GM12878 (cell line): ENCODE measurements around the gene CHIA. TPM values are rescaled to one million over a fixed set of nuclear protein-coding genes. Genes with fewer than 3 reads are reported as not detected.

Experiments used
- ATAC-seq: fragments of 200-7000 bp; cut with Tn5 transposase; 3 replicates; pipeline ENCODE4 v1.9.1; 2020; ENCODE audit warnings: mild to moderate bottlenecking, moderate library complexity
- BruUV-seq: library from RNA; stranded (reverse); fragments of 400-500 nt; replicated peaks from 2 replicates; lab custom pipeline; 2021; lab: Mats Ljungman, UMichigan
- CTCF ChIA-PET: fragments of 300-600 bp; sonication (Branson Sonifier 250); formaldehyde crosslinking; extraction: SDS; loops from one replicate; lab custom pipeline; 2021; ENCODE audit warnings: inconsistent platforms; lab: Yijun Ruan, JAX
- POLR2A ChIA-PET: fragments of 350-600 bp; formaldehyde crosslinking; extraction: SDS; loops from one replicate; lab custom pipeline; 2021; ENCODE audit warnings: inconsistent platforms; lab: Charles Lee
- RAD21 ChIA-PET: fragments of 300-600 bp; sonication (Branson Sonifier 250); formaldehyde crosslinking; loops from one replicate; lab custom pipeline; 2023; ENCODE audit warnings: antibody characterized with exemption; ENCODE audit not compliant: unreplicated experiment; lab: Charles Lee
- SMC1A ChIA-PET: fragments of 300-600 bp; sonication (Branson Sonifier 250); formaldehyde crosslinking; loops from one replicate; lab custom pipeline; 2023; ENCODE audit not compliant: unreplicated experiment, uncharacterized antibody; lab: Charles Lee
- DNase-seq: peaks from one replicate; pipeline ENCODE4 v3.0.0-alpha.2; 2011; ENCODE audit warnings: low read depth, low spot score
- FAIRE-seq: peaks from 3 replicates; lab custom pipeline; 2011; peaks lifted over from hg19 to GRCh38; lab: Jason Lieb, UNC
- H2AFZ ChIP-seq: 2 replicates; pipeline ENCODE4 v1.6.0; 2011; ENCODE audit warnings: low read depth, low read length, control low read depth; ENCODE audit not compliant: control insufficient read depth
- H3K27ac ChIP-seq: 2 replicates; pipeline ENCODE4 v1.5.1; 2011; ENCODE audit warnings: control low read depth; ENCODE audit not compliant: control insufficient read depth, insufficient read depth
- H3K27me3 ChIP-seq, 2 experiments: replicated peaks in 1 of 2; 2 replicates each; pipeline versions ENCODE4 v1.6.0 to v1.6.1; 2011; ENCODE audit warnings: low read length in 1 of 2; ENCODE audit not compliant: control insufficient read depth in 2 of 2, insufficient read depth in 2 of 2
- H3K36me3 ChIP-seq, 2 experiments: 2 replicates each; pipeline ENCODE4 v1.5.1; 2011; ENCODE audit warnings: low read length in 1 of 2; ENCODE audit not compliant: control insufficient read depth in 2 of 2, insufficient read depth in 2 of 2
- H3K4me1 ChIP-seq: 2 replicates; pipeline ENCODE4 v1.6.1; 2011; ENCODE audit warnings: mild to moderate bottlenecking, low read length, moderate library complexity, mixed read lengths; ENCODE audit not compliant: control insufficient read depth, insufficient read depth
- H3K4me2 ChIP-seq: 2 replicates; pipeline ENCODE4 v1.6.0; 2011; ENCODE audit warnings: control low read depth; ENCODE audit not compliant: control insufficient read depth, insufficient read depth
- H3K4me3 ChIP-seq: fragments of 200-600 bp; sonication (generic); 2 replicates; pipeline ENCODE4 v1.5.1; 2016
- H3K79me2 ChIP-seq: 2 replicates; pipeline ENCODE4 v1.6.0; 2011; ENCODE audit warnings: low read length; ENCODE audit not compliant: control insufficient read depth, insufficient read depth
- H3K9ac ChIP-seq: 2 replicates; pipeline ENCODE4 v1.8.0; 2011; ENCODE audit warnings: low read length, control low read depth, mixed read lengths; ENCODE audit not compliant: control insufficient read depth, insufficient read depth
- H3K9me3 ChIP-seq: replicated peaks from 3 replicates; pipeline ENCODE4 v1.5.1; 2011; ENCODE audit warnings: mild to moderate bottlenecking, low read length; ENCODE audit not compliant: control insufficient read depth, insufficient read depth
- H4K20me1 ChIP-seq: 2 replicates; pipeline ENCODE4 v1.6.0; 2011; ENCODE audit not compliant: control insufficient read depth, insufficient read depth
- CREM ChIP-seq: IDR thresholded peaks from 2 replicates; pipeline ENCODE4 v1.6.1; 2014; ENCODE audit warnings: antibody characterized with exemption, low read depth
- HCFC1 ChIP-seq: fragments of 150-350 bp; IDR thresholded peaks from 2 replicates; pipeline ENCODE4 v1.6.1; 2014; ENCODE audit warnings: low read length
- ZSCAN29 ChIP-seq: fragments of 450-650 bp; IDR thresholded peaks from 2 replicates; pipeline ENCODE4 v1.6.1; 2017; ENCODE audit warnings: mild to moderate bottlenecking, moderate library complexity
- WGBS: methylation state at CpG from one replicate; pipeline ENCODE4 v1.1.6; 2016; ENCODE audit warnings: low lambda C conversion rate; ENCODE audit not compliant: insufficient replicate concordance, insufficient coverage; ENCODE audit errors: missing lambda C conversion rate; 5-methylcytosine and 5-hydroxymethylcytosine counted together
- in situ Hi-C: fragments of 300-500 bp; cut with MboI; formaldehyde crosslinking; loops from 9 replicates; pipeline ENCODE4 v1.14.3; 2018; ENCODE audit warnings: mixed read lengths
- intact Hi-C: fragments of 100-400 bp; cut with micrococcal nuclease; formaldehyde crosslinking; loops from one replicate; pipeline ENCODE4 v1.14.2; 2022; ENCODE audit not compliant: unreplicated experiment
- polyA plus RNA-seq, 11 experiments: library from polyadenylated mRNA; depleted of rRNA in 4 of 11; unstranded in 6 of 11; stranded (reverse) in 5 of 11; fragments of >200 nt; fragmentation: Nextera tagmentation in 4 of 11; fragmentation: Illumina TruSeq in 1 of 11; extraction: Ambion mirVana in 4 of 11; extraction: Trizol in 1 of 11; gene quantifications; 1 replicate in 1 of 11; 2 replicates in 10 of 11; pipeline versions ENCODE4 v1.2.1 to v1.2.3, GENCODE V29; 2011 to 2016; ENCODE audit warnings: inconsistent platforms in 2 of 11, missing spikeins in 2 of 11, low read depth in 1 of 11
- small RNA-seq: library from RNA; depleted of rRNA; stranded (forward); fragments of <200 nt; gene quantifications from one replicate; pipeline ENCODE3, GENCODE V24; 2014
- total RNA-seq, 4 experiments: library from RNA; depleted of rRNA in 3 of 4; stranded (reverse); fragments of >200 nt in 3 of 4; fragmentation: Illumina TruSeq in 1 of 4; extraction: Trizol in 1 of 4; gene quantifications; 2 replicates each; pipeline versions ENCODE4 v1.2.1 to v1.2.3, GENCODE V29; 2013 to 2021
- TF ChIP-seq, protein P1 (sequence below): IDR thresholded peaks from 2 replicates; pipeline ENCODE4 v1.6.1; 2011; ENCODE audit warnings: borderline replicate concordance, low read depth, mild to moderate bottlenecking, moderate library complexity, low read length; ENCODE audit not compliant: insufficient read depth, poor library complexity, severe bottlenecking

CHIA gene
- total and polyA plus RNA-seq, 10 of the 15 experiments (the other 5 are each of a cell fraction or from before 2014, with no cell fraction given): 0.21 TPM; not detected in 9

DNA sequence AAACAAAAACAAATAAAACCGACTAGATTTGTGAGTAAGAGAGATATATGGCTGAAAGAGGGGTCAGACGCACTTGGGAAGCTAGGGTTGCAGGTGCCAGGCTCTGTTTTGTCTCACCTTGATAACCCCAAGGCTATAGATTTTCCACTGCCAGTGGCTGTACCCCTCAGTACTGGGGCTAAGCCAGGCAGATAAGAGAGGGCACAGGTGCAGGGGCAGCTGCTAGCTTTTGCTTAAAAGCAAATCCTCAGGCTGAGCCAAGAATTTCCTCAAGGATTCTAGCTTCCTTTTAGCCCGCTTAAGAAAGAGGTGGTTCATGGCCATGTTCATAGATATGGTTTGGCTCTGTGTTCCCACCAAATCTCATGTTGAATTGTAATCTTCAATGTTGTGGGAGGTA, 79.0 kb downstream of the CHIA start:
- H3K9me3 ChIP-seq: no peaks in the 10 kb centered on the region; the same call in 2 of the 3 replicates
- no peak overlapping the region for H3K27ac ChIP-seq
- H3K79me2 ChIP-seq: no peaks in the 10 kb centered on the region
- ChIA-PET RAD21 (no interaction called here), POLR2A (interaction anchor here (0.5 kb wide), 1 partner anchor 34 kb away, joined by 4 read pairs; no protein-coding TSS in a partner anchor), CTCF (interaction anchor here (0.6 to 1.3 kb wide), 2 partner anchors 185 to 395 kb away, joined by 3 read pairs; no protein-coding TSS in a partner anchor), SMC1A (interaction anchor here (1.3 kb wide), 1 partner anchor 35 kb away, joined by 5 read pairs; no protein-coding TSS in a partner anchor)
- no peak overlapping the region for H2AFZ ChIP-seq
- in situ Hi-C loops (no loop called here), intact Hi-C loops (no loop called here)
- FAIRE-seq: no peak
- TF ChIP-seq ZSCAN29 (no peak), CREM (no peak), HCFC1 (no peak)
- TF ChIP-seq, protein P1, sequence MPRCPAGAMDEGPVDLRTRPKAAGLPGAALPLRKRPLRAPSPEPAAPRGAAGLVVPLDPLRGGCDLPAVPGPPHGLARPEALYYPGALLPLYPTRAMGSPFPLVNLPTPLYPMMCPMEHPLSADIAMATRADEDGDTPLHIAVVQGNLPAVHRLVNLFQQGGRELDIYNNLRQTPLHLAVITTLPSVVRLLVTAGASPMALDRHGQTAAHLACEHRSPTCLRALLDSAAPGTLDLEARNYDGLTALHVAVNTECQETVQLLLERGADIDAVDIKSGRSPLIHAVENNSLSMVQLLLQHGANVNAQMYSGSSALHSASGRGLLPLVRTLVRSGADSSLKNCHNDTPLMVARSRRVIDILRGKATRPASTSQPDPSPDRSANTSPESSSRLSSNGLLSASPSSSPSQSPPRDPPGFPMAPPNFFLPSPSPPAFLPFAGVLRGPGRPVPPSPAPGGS: no peak
- no peaks in the 10 kb centered on the region for H3K36me3 ChIP-seq
- no peak overlapping the region for H3K4me2 ChIP-seq
- H3K9ac ChIP-seq: no peak overlapping the region
- BruUV-seq: no TSS peak
- no peak for DNase-seq
- no peak for ATAC-seq
- H4K20me1 ChIP-seq: no peaks in the 10 kb centered on the region
- 57% methylated on average over 3 of the region's 3 CpGs for WGBS
- H3K4me3 ChIP-seq: no peak overlapping the region
- no peaks in the 10 kb centered on the region for H3K4me1 ChIP-seq
- peaks cover 2 to 4% of the 10 kb centered on the region in 2 experiments; a peak in 3 of 4 replicates for H3K27me3 ChIP-seq

Small RNA genes lying within 50 kb of the gene (small RNA-seq; reads per million reads assigned to genes)
- not detected for gene AL356387.2

Other genes with a start within 250 kb of the CHIA start
Only the 7 nearest of the 10 such genes appear.
- gene DRAM2, start 150.8 kb upstream of the CHIA start, total RNA-seq (2014; rRNA removed): 76.0 and 80.9 TPM in 2 replicates
- 56.6 and 60.3 TPM in 2 replicates for gene DRAM2, start 150.8 kb upstream of the CHIA start, total RNA-seq (2014; rRNA removed; fragmentation: Illumina TruSeq; extraction: Trizol)
- 39.1 and 45.3 TPM in 2 replicates for gene DRAM2, start 150.8 kb upstream of the CHIA start, total RNA-seq (2021)
- 229 and 281 TPM in 2 replicates for gene DRAM2, start 150.8 kb upstream of the CHIA start, polyA plus RNA-seq (2011; rRNA removed)
- 82.8 and 106 TPM in 2 replicates for gene DRAM2, start 150.8 kb upstream of the CHIA start, polyA plus RNA-seq (2014; fragmentation: Illumina TruSeq; extraction: Trizol)
- 100 to 1,000 TPM in 1 of 2 experiments, 10 to 100 TPM in 1; 88.3 to 146 TPM for gene DRAM2, start 150.8 kb upstream of the CHIA start, polyA plus RNA-seq (2014; fragmentation: Nextera tagmentation; extraction: Ambion mirVana)
- gene DRAM2, start 150.8 kb upstream of the CHIA start, polyA plus RNA-seq (2014; rRNA removed): 64.1 and 88.0 TPM in 2 replicates
- 10 to 100 TPM; 57.7 to 58.4 TPM for gene DRAM2, start 150.8 kb upstream of the CHIA start, polyA plus RNA-seq (2016; fragmentation: Nextera tagmentation; extraction: Ambion mirVana)
- 56.0 and 70.0 TPM in 2 replicates for gene CEPT1, start 150.6 kb upstream of the CHIA start, total RNA-seq (2014; rRNA removed)
- gene CEPT1, start 150.6 kb upstream of the CHIA start, total RNA-seq (2014; rRNA removed; fragmentation: Illumina TruSeq; extraction: Trizol): 67.5 and 68.8 TPM in 2 replicates
- gene CEPT1, start 150.6 kb upstream of the CHIA start, total RNA-seq (2021): 51.8 and 53.6 TPM in 2 replicates
- gene CEPT1, start 150.6 kb upstream of the CHIA start, polyA plus RNA-seq (2011; rRNA removed): 77.9 and 125 TPM in 2 replicates
- 60.1 and 83.5 TPM in 2 replicates for gene CEPT1, start 150.6 kb upstream of the CHIA start, polyA plus RNA-seq (2014; fragmentation: Illumina TruSeq; extraction: Trizol)
- gene CEPT1, start 150.6 kb upstream of the CHIA start, polyA plus RNA-seq (2014; fragmentation: Nextera tagmentation; extraction: Ambion mirVana): 10 to 100 TPM; 29.4 to 55.5 TPM
- gene CEPT1, start 150.6 kb upstream of the CHIA start, polyA plus RNA-seq (2014; rRNA removed): 42.4 and 52.7 TPM in 2 replicates
- 10 to 100 TPM; 53.1 to 54.1 TPM for gene CEPT1, start 150.6 kb upstream of the CHIA start, polyA plus RNA-seq (2016; fragmentation: Nextera tagmentation; extraction: Ambion mirVana)
- 164 and 170 TPM in 2 replicates for gene DENND2D, start 90.2 kb upstream of the CHIA start, total RNA-seq (2014; rRNA removed)
- 187 and 196 TPM in 2 replicates for gene DENND2D, start 90.2 kb upstream of the CHIA start, total RNA-seq (2014; rRNA removed; fragmentation: Illumina TruSeq; extraction: Trizol)
- gene DENND2D, start 90.2 kb upstream of the CHIA start, total RNA-seq (2021): 164 and 166 TPM in 2 replicates
- 299 and 375 TPM in 2 replicates for gene DENND2D, start 90.2 kb upstream of the CHIA start, polyA plus RNA-seq (2011; rRNA removed)
- gene DENND2D, start 90.2 kb upstream of the CHIA start, polyA plus RNA-seq (2014; fragmentation: Illumina TruSeq; extraction: Trizol): 193 and 221 TPM in 2 replicates
- 100 to 1,000 TPM; 149 to 200 TPM for gene DENND2D, start 90.2 kb upstream of the CHIA start, polyA plus RNA-seq (2014; fragmentation: Nextera tagmentation; extraction: Ambion mirVana)
- gene DENND2D, start 90.2 kb upstream of the CHIA start, polyA plus RNA-seq (2014; rRNA removed): 149 and 157 TPM in 2 replicates
- gene DENND2D, start 90.2 kb upstream of the CHIA start, polyA plus RNA-seq (2016; fragmentation: Nextera tagmentation; extraction: Ambion mirVana): 100 to 1,000 TPM; 162 to 179 TPM
- 92.1 and 115 TPM in 2 replicates for gene CHI3L2, start 63.1 kb upstream of the CHIA start, total RNA-seq (2014; rRNA removed)
- gene CHI3L2, start 63.1 kb upstream of the CHIA start, total RNA-seq (2014; rRNA removed; fragmentation: Illumina TruSeq; extraction: Trizol): 88.8 and 105 TPM in 2 replicates
- gene CHI3L2, start 63.1 kb upstream of the CHIA start, total RNA-seq (2021): 72.1 and 95.0 TPM in 2 replicates
- 508 and 715 TPM in 2 replicates for gene CHI3L2, start 63.1 kb upstream of the CHIA start, polyA plus RNA-seq (2011; rRNA removed)
- gene CHI3L2, start 63.1 kb upstream of the CHIA start, polyA plus RNA-seq (2014; fragmentation: Illumina TruSeq; extraction: Trizol): 124 and 170 TPM in 2 replicates
- 100 to 1,000 TPM; 151 to 216 TPM for gene CHI3L2, start 63.1 kb upstream of the CHIA start, polyA plus RNA-seq (2014; fragmentation: Nextera tagmentation; extraction: Ambion mirVana)
- gene CHI3L2, start 63.1 kb upstream of the CHIA start, polyA plus RNA-seq (2014; rRNA removed): 73.5 and 105 TPM in 2 replicates
- 10 to 100 TPM; 37.1 to 39.3 TPM for gene CHI3L2, start 63.1 kb upstream of the CHIA start, polyA plus RNA-seq (2016; fragmentation: Nextera tagmentation; extraction: Ambion mirVana)
- 0.65 and 1.0 TPM in 2 replicates for gene OVGP1, start 136.9 kb downstream of the CHIA start, total RNA-seq (2014; rRNA removed)
- 0.89 and 1.2 TPM in 2 replicates for gene OVGP1, start 136.9 kb downstream of the CHIA start, total RNA-seq (2014; rRNA removed; fragmentation: Illumina TruSeq; extraction: Trizol)
- gene OVGP1, start 136.9 kb downstream of the CHIA start, total RNA-seq (2021): 0.64 and 0.80 TPM in 2 replicates
- gene OVGP1, start 136.9 kb downstream of the CHIA start, polyA plus RNA-seq (2011; rRNA removed): 1.4 and 1.6 TPM in 2 replicates
- gene OVGP1, start 136.9 kb downstream of the CHIA start, polyA plus RNA-seq (2014; fragmentation: Illumina TruSeq; extraction: Trizol): 1.8 and 2.0 TPM in 2 replicates
- under 1 TPM; 0.03 to 0.73 TPM for gene OVGP1, start 136.9 kb downstream of the CHIA start, polyA plus RNA-seq (2014; fragmentation: Nextera tagmentation; extraction: Ambion mirVana)
- 1.4 and 1.5 TPM in 2 replicates for gene OVGP1, start 136.9 kb downstream of the CHIA start, polyA plus RNA-seq (2014; rRNA removed)
- gene OVGP1, start 136.9 kb downstream of the CHIA start, polyA plus RNA-seq (2016; fragmentation: Nextera tagmentation; extraction: Ambion mirVana): under 1 TPM; 0.12 to 0.16 TPM
- gene WDR77, start 158.4 kb downstream of the CHIA start, total RNA-seq (2014; rRNA removed): 75.3 and 79.8 TPM in 2 replicates
- 38.6 and 40.2 TPM in 2 replicates for gene WDR77, start 158.4 kb downstream of the CHIA start, total RNA-seq (2014; rRNA removed; fragmentation: Illumina TruSeq; extraction: Trizol)
- 57.5 and 61.5 TPM in 2 replicates for gene WDR77, start 158.4 kb downstream of the CHIA start, total RNA-seq (2021)
- 60.0 and 113 TPM in 2 replicates for gene WDR77, start 158.4 kb downstream of the CHIA start, polyA plus RNA-seq (2011; rRNA removed)
- 69.9 and 72.1 TPM in 2 replicates for gene WDR77, start 158.4 kb downstream of the CHIA start, polyA plus RNA-seq (2014; fragmentation: Illumina TruSeq; extraction: Trizol)
- 10 to 100 TPM; 12.7 to 34.1 TPM for gene WDR77, start 158.4 kb downstream of the CHIA start, polyA plus RNA-seq (2014; fragmentation: Nextera tagmentation; extraction: Ambion mirVana)
- 56.8 and 64.3 TPM in 2 replicates for gene WDR77, start 158.4 kb downstream of the CHIA start, polyA plus RNA-seq (2014; rRNA removed)
- 100 to 1,000 TPM; 153 to 167 TPM for gene WDR77, start 158.4 kb downstream of the CHIA start, polyA plus RNA-seq (2016; fragmentation: Nextera tagmentation; extraction: Ambion mirVana)
- 475 and 625 TPM in 2 replicates for gene ATP5PB, start 158.6 kb downstream of the CHIA start, total RNA-seq (2014; rRNA removed)
- gene ATP5PB, start 158.6 kb downstream of the CHIA start, total RNA-seq (2014; rRNA removed; fragmentation: Illumina TruSeq; extraction: Trizol): 578 and 594 TPM in 2 replicates
- gene ATP5PB, start 158.6 kb downstream of the CHIA start, total RNA-seq (2021): 380 and 389 TPM in 2 replicates
- 728 and 857 TPM in 2 replicates for gene ATP5PB, start 158.6 kb downstream of the CHIA start, polyA plus RNA-seq (2011; rRNA removed)
- gene ATP5PB, start 158.6 kb downstream of the CHIA start, polyA plus RNA-seq (2014; fragmentation: Illumina TruSeq; extraction: Trizol): 627 and 753 TPM in 2 replicates
- 1,000 to 10,000 TPM; 1,250 to 1,760 TPM for gene ATP5PB, start 158.6 kb downstream of the CHIA start, polyA plus RNA-seq (2014; fragmentation: Nextera tagmentation; extraction: Ambion mirVana)
- gene ATP5PB, start 158.6 kb downstream of the CHIA start, polyA plus RNA-seq (2014; rRNA removed): 503 and 598 TPM in 2 replicates
- gene ATP5PB, start 158.6 kb downstream of the CHIA start, polyA plus RNA-seq (2016; fragmentation: Nextera tagmentation; extraction: Ambion mirVana): 100 to 1,000 TPM; 859 to 866 TPM